ENCODE results near the gene DAPK2. TPM values are rescaled to one million over a fixed set of nuclear protein-coding genes. Genes with fewer than 3 reads are reported as not detected.

Gene DAPK2
- total RNA-seq, 3 donors from 2014 or later: 32.0 to 82.0 (median 35.5) TPM

DNA sequence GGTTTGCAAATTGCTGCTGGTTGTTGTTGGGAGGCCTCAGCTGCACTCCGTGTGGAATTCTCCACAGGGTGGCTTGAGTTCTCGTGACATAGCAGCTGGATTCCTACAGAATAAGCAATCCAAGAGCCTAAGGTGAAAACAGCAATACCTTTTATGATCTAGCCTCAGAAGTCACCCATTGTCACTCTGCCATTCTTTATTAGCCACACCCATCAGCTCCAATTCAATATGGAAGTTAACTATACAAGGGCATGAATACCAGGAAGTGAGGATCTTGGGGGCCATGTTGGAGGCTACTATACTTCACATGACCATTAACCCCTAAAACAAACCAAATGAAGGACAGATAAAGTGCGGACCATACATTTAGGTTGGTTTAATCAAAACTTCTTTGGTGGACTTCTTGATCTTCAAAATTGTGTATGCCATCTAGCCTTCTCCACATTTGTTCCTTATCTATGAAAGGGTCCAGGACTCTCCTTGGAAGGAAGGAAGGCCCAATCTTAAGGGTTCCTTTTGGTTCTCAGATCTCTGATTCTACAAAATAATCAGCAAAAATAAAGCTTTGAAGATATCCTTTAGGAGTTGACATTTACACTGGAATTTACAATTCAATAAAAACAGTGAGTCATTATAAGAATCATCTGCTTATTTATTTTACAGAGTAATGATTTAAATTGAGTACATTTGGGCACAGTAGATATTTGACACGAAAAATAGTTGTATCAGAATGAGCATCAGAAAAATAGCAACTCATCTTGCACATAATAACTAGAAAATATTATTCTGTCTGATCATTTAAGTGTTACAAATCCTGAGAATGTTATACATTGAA lies 25.9 kb upstream of the DAPK2 start:
- TF ChIP-seq, protein P1, sequence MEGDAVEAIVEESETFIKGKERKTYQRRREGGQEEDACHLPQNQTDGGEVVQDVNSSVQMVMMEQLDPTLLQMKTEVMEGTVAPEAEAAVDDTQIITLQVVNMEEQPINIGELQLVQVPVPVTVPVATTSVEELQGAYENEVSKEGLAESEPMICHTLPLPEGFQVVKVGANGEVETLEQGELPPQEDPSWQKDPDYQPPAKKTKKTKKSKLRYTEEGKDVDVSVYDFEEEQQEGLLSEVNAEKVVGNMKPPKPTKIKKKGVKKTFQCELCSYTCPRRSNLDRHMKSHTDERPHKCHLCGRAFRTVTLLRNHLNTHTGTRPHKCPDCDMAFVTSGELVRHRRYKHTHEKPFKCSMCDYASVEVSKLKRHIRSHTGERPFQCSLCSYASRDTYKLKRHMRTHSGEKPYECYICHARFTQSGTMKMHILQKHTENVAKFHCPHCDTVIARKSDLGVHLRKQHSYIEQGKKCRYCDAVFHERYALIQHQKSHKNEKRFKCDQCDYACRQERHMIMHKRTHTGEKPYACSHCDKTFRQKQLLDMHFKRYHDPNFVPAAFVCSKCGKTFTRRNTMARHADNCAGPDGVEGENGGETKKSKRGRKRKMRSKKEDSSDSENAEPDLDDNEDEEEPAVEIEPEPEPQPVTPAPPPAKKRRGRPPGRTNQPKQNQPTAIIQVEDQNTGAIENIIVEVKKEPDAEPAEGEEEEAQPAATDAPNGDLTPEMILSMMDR (IDR thresholded peaks at IDR 0.05): no peak
- no peaks in the 10 kb centered on the region for H3K9me3 ChIP-seq
- intact Hi-C loops (cut with DNase I, micrococcal nuclease): no loop called here
- no peaks in the 10 kb centered on the region for H3K36me3 ChIP-seq (ENCODE audit: low read depth)
- DNase-seq (no peak), ATAC-seq (no peak)
- H3K4me3 ChIP-seq: no peak overlapping the region
- peaks cover 11% of the 10 kb centered on the region for H3K4me1 ChIP-seq (ENCODE audit: low read depth)

DNA sequence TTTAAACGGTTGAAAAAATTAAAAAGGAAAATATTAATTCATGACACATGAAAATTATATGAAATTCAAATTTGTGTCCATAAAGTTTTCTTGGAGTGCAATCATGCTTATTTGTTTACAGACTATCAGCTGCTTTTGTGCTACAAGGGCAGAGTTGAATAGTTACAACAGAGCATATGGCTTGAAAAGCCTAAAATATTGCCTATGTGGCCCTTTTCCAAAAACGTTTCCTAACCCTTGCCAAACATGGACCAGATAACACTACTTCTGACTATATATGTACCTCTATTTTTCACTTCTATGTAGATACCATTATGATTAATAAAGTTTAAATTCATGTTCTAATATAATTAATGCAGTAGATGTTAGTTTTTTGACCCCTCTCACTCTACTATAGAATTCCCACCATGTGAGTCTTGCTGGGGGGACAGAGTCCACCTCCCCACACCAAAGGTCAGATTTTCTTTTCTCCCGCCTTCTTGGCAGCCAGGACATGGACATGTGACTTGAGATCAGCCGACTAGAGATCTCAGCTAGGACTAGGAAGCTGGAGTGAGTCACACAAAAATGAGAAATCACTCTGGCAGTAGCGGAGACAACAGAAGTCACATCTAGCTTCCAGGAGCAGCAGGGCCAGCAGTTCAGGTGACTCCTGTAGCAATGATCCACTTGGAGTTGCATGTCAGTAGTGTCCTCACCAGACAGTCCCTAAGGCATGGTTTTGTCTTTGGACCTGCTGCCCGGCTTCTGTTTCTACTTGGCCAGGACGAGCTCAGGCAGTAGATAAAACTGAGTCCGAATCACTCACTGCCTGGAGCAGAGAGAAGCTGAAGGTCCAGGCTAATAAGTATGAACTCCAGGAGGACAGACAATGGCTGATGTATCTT lies 24.9 kb upstream of the DAPK2 start:
- intact Hi-C loops (cut with DNase I, micrococcal nuclease): no loop called here
- H3K4me1 ChIP-seq (ENCODE audit: low read depth): peaks cover 11% of the 10 kb centered on the region
- no peaks in the 10 kb centered on the region for H3K36me3 ChIP-seq (ENCODE audit: low read depth)
- H3K9me3 ChIP-seq: no peaks in the 10 kb centered on the region
- peak; percentile 80 for ATAC-seq
- DNase-seq: peak in 1 of 3 donors; percentile 55
- TF ChIP-seq, protein P1 (IDR thresholded peaks at IDR 0.05): no peak
- no peak overlapping the region for H3K4me3 ChIP-seq

DNA sequence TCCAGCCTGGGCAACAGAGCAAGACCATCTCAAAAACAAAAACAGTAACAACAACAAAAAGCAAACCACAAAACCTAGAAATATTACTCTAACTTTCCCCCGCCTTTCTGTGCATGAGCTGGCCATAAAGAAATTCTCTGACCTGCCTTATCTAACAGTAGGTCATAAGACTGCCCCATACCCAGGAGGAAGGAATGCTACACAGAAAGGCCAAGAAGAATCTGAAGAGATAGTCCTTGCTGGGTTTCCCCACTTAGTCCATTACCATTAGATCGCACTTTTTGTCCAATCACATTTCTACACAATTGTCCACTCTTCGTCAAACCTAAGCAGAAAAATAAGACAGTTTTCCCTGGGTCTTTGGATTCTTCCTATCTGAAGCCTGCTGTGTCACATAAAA lies 23.8 kb upstream of the DAPK2 start:
- intact Hi-C loops (cut with DNase I, micrococcal nuclease): no loop called here
- ATAC-seq (no peak), DNase-seq (no peak)
- TF ChIP-seq, protein P1 (IDR thresholded peaks at IDR 0.05): no peak
- Histone ChIP-seq H3K4me1 (ENCODE audit: low read depth) (peaks cover 11% of the 10 kb centered on the region), H3K36me3 (ENCODE audit: low read depth) (no peaks in the 10 kb centered on the region), H3K4me3 (no peak overlapping the region), H3K9me3 (no peaks in the 10 kb centered on the region)

DNA sequence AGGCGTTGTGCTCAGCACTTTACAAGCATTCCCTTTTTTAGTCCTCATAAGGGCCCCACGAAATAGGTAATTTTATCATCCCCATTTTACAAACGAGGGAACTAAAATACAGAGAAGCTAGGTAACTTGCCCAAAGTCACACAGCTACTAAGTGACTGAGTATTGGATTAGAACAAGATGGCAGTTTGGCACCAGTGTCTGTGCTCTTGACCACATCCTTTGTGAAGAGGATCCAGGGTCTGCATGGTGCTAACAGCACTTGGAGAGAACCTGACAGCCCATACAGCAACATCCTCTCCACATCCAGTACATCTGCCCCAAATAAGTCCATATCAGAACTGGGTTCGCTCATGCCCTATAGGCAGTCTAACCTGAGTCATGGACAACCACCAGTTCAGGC lies 21.8 kb upstream of the DAPK2 start:
- H3K4me3 ChIP-seq: no peak overlapping the region
- TF ChIP-seq, protein P1 (IDR thresholded peaks at IDR 0.05): no peak
- intact Hi-C loops (cut with DNase I, micrococcal nuclease): loop anchor here in 1 of 2 donors (5.0 kb wide), 2 partner anchors 176 to 316 kb away; no protein-coding TSS in a partner anchor
- H3K9me3 ChIP-seq: no peaks in the 10 kb centered on the region
- peaks cover 7% of the 10 kb centered on the region for H3K4me1 ChIP-seq (ENCODE audit: low read depth)
- DNase-seq: no peak
- H3K36me3 ChIP-seq (ENCODE audit: low read depth): no peaks in the 10 kb centered on the region
- no peak for ATAC-seq

DNA sequence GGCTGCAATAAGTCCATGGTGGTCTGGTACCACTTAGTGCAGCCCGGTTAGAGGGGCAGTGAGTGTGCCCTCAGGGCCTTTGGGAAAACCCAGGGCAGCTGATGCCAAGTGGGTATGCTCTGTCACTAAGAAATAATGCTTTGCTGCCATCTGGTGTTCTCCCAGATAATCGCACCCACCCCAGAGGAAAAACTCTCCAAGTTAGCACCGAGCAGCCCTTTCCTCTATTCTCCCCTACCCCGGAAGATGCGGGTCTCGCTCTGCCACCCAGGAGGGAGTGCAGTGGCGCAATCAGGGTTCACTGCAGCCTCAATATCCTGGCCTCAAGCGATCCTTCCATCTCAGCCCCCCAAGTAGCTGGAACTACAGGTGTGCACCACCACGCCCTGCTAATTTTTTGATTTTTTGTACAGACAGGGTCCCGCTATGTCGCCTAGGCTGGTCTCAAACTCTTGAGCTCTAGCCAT lies 21.3 kb upstream of the DAPK2 start:
- H3K9me3 ChIP-seq: no peaks in the 10 kb centered on the region
- peaks cover 6% of the 10 kb centered on the region for H3K4me1 ChIP-seq (ENCODE audit: low read depth)
- TF ChIP-seq, protein P1 (IDR thresholded peaks at IDR 0.05): peak; percentile 63
- DNase-seq: peak in 2 of 3 donors; percentile 35 to 84
- peak; percentile 84 for ATAC-seq
- intact Hi-C loops (cut with DNase I, micrococcal nuclease): loop anchor here in 1 of 2 donors (5.0 kb wide), 2 partner anchors 175 to 315 kb away; no protein-coding TSS in a partner anchor
- no peak overlapping the region for H3K4me3 ChIP-seq
- no peaks in the 10 kb centered on the region for H3K36me3 ChIP-seq (ENCODE audit: low read depth)

Measured in mucosa of descending colon (tissue), 3 donors.